Measurements from ENCODE around the gene IER3.

DNA sequence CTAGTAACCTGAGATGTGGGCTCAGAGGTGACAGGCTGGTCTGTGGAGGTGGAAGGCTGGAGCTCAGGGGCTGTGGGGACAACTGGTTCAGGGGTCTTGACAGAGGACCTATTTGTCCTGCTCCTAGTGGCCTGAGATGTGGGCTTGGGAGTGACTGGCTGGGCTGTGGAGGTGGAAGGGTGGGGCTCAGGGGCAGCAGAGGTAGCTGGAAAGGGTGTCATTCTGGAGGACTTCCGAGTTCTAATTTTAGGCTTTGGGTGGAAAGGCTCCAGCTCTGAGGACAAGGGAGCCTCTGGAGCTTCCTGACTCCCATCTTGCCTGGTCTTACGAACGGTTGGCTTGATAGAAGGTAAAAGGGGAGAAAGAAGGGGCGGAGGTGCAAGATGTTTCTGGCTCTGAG lies 38.7 kb downstream of the IER3 start:
- TF ChIP-seq POLR2A (IDR thresholded peaks at IDR 0.05) = no peak
- TF ChIP-seq, protein P1, sequence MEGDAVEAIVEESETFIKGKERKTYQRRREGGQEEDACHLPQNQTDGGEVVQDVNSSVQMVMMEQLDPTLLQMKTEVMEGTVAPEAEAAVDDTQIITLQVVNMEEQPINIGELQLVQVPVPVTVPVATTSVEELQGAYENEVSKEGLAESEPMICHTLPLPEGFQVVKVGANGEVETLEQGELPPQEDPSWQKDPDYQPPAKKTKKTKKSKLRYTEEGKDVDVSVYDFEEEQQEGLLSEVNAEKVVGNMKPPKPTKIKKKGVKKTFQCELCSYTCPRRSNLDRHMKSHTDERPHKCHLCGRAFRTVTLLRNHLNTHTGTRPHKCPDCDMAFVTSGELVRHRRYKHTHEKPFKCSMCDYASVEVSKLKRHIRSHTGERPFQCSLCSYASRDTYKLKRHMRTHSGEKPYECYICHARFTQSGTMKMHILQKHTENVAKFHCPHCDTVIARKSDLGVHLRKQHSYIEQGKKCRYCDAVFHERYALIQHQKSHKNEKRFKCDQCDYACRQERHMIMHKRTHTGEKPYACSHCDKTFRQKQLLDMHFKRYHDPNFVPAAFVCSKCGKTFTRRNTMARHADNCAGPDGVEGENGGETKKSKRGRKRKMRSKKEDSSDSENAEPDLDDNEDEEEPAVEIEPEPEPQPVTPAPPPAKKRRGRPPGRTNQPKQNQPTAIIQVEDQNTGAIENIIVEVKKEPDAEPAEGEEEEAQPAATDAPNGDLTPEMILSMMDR (IDR thresholded peaks at IDR 0.05) = no peak
- TF ChIP-seq EP300 (IDR thresholded peaks at IDR 0.05) = no peak

All from stomach (tissue), 4 donors.